GM21528 (cell line): ENCODE results near the gene PYCR2.
"Not testable (repeated sequence)": the region's sequence is repeated elsewhere in the genome, so short reads cannot be mapped to it uniquely, and the experiment has no call there.

Experiments
- ATAC-seq: cut with Tn5 transposase; IDR thresholded peaks from one replicate; pipeline ENCODE4 v1.9.1; 2021; ENCODE audit warnings: mild to moderate bottlenecking, moderate library complexity; ENCODE audit not compliant: unreplicated experiment, low FRiP score

The PYCR2 gene

DNA sequence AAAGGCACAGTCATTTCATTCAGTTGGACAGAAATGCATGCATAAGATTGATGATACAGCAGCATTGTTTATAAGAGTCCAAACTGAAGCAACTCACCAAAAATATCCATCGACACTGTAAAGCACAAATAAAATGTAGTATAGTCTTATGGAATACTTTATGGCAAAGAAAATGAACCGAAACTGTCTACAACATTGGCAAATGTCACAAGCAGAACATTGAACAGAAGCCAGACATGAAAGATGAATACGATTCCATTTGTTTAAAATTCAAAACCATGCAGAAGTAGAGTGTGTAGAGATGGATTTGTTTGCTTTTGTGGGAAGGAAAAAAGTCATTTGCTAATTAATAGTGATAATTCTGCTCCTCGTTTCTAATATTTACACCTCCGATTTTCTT, 27.6 kb downstream of the PYCR2 start:
- ATAC-seq: no peak

DNA sequence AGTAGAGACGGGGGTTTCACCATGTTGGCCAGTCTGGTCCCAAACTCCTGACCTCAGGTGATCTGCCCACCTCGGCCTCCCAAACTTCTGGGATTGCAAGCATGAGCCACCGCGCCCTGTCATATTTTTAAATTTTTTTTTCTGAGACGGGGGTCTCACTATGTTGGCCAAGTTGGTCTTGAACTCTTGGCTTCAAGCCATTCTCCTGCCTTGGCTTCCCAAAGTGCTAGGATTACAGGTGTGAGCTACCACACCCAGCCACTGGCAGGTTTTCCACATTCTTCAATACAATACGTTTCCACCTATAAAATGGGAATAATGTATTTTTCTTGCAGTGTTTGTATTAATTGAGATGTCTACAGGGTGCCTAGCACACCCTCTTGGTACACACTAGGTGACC, 31.7 kb downstream of the PYCR2 start:
- ATAC-seq: no peak

DNA sequence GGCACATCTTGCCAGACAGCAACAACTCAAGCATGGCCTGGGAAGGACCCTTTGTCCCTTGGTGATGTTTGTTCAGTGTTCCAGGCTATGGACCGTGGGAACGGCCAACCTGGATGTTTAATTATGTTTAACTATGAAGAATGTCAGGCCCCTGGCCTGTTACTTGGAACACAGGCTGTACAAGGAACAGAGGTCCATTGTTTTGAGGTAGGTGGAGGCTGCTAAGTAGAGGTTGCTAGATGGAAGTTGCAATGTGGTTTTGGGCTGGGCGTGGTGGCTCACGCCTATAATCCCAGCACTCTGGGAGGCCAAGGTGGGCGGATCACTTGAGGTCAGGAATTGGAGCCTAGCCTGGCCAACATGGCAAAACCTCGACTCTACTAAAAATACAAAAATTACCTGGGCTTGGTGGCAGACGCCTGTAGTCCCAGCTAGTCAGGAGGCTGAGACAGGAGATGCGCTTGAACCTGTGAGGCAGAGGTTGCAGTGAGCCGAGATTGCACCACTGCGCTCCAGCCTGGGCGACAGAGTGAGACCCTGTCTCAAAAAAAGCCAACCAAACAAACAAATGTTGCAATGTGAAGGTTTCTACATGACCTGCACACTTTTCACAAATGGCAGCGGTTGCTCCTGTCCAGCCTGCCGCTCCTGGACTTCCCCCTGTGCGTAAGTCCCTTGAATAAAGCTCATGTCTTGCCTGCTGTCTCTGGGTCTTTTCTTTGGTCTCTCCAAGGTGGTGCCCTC, 32.6 kb downstream of the PYCR2 start:
- ATAC-seq: no peak

DNA sequence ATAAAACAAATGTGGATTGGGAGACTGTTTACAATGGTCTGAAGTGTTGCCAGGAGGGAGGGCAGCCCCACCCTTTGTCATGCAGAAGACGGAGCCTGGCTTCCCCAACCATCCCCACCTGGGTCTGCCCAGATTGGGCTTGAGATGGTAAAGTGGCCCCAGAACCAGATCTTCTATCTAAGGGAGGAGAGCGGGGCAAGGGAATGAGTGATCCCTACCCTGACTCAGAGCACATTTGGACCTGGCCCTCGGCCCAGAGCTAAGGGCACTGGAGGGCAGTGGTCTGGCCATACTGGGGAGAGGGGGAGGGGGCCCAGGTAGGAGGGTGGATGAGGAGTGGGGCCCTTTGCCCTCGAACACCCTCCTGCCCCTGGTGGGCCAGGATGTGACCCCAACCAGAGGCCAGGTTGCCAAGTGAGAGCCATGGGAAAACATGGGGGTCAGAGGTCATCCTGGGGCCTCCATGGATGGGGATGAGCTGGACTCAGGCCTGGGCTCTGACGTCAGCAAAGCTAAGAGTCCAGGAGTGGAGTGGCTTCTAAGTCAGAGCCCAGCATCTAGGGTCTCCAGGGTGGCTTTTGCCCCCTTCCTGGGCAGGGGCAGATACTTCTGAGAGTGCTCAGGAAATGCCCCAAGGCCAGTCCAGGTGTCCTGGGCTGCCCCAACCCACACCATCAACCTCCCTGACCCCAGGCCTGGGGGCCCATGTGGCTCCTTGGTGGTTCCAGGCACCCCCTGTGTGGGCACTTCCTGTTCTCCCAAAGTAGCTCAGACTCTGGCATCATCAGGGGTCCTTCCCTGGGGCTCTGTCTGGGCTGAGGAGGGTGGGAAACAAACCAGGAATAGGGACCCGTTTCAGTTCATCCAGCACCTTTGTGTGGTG, 33.5 kb downstream of the PYCR2 start:
- ATAC-seq: no peak

DNA sequence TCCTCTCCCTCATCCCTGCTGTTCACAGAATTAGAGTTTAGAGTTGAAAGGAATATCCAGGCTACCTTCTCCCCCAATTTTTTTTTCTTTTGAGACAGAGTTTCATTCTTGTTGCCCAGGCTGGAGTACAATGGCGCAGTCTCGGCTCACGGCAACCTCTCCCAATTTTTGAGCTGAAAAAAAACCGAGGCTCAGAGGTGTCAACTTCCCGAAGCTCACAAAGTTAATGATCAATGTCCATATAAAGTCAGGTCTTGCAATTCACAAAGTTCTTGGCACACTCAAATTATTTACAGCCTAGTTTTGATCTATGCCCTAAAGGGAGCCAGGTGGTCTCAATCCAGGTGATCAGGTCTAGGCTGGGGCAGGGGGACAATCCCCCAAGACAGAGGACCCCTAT, 34.3 kb downstream of the PYCR2 start:
- no peak for ATAC-seq

DNA sequence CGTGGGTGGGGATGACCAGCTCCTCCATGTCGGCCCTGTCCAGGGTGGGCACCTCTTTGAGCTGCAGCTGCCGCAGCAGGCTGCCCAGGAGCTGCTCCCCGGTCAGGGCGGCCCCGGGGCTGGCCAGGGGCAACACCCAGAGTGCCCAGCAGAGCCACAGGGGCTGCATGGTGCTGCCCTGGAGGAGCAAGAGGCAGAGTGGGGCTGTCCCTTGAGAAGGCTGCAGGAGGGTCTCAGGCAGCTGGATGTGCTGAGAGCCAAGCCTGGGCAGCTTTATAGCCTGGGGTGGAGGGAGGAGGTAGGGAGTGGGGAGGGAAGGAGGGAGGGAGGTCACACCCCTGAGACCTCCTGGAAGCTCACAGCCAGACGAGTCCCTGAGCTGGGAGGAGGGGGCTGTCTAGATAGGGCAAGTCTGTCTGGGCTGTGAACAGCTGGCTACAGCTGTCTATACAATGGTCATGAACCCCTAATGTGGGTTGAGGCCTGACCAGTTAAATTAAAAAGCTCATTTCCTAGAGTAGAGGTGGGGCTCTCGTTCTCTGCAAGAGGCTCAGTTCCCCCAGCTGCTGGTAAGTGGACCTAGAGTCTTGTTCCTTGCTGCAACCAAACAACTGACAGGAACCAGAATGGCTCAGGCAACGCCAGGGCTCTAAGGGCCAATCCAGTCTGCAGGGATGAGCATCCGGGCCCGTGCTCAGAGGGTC, 35.0 kb downstream of the PYCR2 start, which contains the start of gene LEFTY1:
Gene LEFTY1 (minus strand): TSS at position 249 of the 704 bp plus-strand sequence. CDS start 80 bp downstream, at position 169.
- ATAC-seq: no peak

DNA sequence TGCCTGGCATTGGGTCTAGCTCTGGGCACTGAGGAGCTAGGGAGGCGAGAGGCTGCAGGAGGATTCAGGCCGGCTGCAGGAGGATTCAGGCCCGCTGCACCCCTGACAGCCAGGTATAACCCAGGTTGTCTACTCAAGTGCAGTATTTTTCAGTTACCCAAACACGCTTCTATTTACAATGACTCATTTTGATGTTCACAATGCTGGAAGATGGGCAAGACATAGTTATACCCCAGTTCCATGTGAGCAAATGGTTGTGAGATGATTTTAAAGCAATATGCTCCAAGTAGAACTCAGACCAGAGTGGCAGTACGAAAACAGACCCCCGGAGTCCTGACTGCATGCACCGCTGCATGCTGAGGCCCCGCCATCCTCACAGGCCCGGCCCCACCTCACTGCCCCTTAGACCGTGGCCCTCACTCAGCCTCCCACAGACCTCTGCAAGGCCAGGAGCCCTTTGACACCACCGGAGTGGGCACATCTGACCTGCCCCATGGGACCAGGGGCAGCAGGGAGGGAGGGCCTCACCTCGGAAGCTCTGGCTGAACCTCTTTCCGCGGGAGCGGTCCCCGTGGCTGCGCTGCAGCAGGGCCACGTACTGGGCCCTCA, 35.7 kb downstream of the PYCR2 start:
- ATAC-seq: no peak

DNA sequence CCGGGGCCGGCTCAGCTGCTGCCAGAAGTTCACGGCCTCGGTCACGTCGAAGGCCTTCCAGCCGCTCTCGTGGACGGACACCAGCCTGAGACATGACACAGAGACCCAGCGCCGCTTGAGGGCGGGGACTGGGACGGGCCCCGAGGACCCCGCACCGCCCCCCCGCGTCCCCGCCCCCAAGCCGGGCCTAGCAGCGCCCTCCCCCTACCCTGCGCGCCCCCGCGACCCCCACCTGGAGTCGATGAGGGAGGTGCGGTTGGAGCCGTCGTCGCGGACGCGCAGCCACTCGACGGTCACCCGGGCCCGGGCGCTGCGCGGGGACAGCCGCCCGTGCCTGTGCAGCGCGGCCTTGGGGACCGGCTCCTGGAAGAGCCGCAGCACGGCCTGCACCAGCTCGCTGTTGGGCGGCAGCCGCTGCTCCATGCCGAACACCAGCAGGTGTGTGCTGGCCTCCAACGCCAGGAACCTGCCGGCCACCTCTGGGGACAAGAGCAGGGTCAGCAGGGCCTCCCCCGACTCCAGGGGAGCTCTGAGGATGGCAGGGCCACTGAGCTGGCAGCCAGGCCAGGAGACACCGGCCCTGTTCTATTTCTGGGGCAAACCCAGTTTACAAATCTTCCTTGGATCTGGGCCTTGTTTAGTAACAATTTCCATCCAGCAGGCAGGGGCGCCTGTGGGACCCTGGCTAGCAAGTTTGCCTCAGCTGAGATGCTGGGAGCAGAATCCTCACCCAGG, 36.3 kb downstream of the PYCR2 start:
- not testable (repeated sequence) for ATAC-seq

DNA sequence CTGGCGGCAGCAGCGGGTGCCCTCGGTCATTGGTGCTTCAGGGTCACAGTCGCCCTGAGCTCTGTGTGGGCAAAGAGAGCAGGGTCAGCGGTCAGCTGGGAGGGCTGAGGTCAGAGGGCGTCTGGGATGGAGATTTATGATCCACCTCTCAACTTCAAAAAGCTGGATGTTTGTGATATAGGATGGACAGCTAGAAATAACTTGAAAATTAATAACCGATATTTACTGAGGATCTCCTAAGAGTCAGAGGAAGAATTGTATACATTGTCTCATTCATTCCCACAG, 37.1 kb downstream of the PYCR2 start:
- ATAC-seq: no peak

DNA sequence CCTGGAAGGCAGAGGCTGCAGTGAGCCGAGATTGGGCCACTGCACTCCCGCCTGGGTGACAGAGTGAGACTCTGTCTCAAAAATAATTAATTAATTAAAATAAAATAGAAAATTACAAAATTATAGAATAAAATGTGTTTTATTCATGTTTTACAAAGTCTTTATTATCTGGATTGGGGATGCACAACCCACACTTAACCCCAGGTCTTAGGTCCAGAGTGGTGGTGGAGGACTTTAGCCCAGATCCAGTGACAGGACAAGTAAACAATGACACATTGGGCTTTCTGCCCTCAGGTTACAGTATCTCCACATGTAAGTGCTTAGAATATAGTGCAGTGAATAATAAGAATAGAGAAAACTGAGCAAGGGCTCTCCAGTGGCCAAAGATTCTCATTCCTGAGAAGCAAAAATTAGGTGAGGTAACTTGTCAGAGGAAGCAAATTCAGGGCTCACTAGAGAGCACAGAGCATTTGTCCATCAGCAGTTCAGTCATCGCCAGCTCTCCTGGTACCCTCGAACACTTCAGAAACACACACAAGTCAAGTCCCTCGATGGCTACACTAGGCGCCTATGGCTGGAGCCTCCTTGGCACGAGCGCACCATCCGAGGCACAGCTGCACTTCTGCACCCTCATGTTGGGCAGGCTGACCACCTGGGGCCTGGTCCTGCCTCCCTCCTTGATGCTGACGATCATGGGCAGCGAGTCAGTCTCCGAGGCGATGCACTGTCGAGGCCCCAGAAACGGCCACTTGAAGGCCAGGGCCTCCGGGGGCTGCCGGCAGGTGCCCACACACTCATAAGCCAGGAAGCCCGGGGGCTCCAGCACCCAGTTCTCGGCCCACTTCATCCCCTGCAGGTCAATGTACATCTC, 37.7 kb downstream of the PYCR2 start:
- no peak for ATAC-seq

DNA sequence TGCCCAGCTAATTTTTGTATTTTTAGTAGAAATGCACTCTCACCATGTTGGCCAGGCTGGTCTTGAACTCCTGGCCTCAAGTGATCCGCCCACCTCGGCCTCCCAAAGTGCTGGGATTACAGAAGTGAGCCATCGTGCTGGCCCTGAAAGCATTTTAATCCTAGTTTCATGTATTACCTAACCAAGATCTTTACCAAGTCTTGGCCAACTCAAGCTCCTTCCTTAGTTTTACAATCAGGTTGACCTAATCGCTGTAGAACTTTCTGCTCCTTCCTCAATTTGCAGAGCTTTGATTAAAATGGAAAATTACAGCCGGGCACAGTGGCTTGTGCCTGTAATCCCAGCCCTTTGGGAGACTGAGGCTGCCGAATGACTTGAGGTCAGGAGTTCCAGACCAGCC, 38.7 kb downstream of the PYCR2 start:
- ATAC-seq: no peak

DNA sequence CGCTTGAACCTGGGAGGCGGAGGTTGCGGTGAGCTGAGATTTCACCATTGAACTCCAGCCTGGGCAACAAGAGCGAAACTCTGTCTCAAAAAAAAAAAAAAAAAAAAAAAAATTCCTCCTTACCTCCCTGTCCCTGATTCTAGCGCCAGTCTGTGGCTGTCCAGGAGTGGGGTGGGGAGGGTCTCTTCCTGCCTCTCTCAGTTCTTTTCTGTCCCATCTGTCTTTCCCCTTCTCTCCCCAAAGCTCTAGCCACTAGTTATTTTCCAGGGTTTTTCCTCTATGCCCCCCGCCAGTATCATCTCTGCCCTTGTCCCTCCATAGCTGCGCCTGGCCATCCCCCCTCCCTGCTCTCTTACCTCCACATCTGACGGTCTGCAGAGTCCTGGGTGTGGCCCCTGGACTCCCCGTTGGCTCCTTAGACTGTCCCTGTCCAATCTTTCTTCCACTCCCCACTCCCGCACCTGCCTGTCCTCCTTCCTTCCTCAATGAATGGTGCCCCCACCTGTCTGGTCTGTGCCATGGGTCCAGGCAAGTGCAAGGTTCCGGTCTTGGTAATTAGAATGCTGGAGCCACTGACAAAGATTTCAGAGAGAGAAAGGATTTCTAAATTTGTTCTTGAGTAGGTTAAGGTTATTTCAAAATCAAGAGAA, 40.3 kb downstream of the PYCR2 start:
- ATAC-seq: no peak

DNA sequence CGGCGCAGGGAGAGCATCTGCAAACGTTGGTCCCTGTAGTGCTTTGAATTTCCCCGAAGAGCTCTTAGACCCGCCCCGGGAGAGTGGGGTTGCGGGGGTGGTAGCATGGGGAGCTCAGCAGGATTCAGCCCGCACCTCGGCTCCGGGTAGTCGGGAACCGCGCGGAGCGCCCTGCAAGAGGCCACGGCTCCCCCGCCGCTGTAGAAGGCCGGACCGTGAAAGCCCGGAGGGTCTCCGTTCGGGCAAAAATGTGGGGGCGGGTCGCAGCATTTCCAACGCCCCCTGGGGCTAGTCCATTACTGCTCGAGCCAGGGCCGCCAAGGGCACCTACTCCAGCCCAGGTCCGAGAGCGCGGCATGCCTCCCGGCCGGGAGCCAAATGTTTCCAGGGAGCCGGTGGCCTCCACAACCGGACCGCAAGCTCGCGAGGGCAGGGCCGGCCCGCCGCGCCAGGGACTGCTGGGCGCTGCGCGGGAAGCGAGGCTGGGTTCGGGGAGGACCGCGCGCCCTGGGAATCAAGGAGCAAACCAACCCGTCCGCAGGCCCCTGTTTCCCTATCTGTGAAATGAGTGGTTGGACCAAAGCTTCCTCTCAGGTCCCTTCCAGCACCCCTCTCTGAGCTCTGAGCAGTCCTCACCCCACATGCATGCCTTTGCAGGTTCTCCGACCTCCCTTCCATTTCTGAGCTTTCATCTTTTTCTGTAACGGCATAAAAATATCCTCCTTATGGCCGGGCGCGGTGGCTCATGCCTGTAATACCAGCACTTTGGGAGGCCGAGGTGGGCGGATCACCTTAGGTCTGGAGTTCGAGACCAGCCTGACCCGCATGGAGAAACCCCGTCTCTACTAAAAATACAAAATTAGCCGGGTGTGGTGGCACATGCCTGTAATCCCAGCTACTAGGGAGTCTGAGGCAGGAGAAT, 41.1 kb downstream of the PYCR2 start:
- ATAC-seq: peak; percentile 44

DNA sequence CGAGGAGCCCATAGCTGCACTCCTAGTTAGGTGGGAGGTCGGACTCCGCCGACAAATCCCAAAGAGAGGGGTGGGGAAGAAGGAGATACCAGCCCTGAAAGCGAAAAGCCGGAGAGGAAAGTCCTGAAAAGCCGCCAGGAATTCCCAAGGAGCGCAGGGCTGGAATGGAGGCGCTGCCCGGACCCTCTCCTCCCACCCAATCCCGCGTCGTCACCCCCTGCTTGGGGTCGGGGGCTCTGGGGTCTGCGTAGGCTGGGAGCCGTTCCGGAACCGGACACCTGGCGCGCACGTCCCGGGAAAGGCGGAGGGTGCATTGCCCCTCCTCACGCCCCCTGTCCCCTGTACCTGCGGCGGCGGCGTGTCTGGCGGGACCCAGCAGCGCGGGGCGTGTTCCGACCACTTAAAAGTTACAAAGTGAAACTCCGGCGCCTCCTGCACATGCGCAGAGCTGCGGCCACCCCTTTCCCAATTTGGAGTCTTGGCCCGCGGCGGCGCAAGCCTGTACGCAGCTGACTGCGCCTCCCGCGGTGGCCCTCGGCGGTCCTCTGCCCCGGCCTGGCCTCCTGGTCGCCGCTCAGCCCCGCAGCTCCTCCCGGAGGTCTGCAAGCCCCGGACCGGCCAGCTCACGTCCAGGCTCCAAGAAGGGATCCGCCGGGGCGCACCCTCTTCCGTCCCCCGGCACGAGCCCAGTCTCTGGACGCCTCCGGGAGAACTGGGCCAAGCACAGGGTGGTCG, 41.9 kb downstream of the PYCR2 start, which contains the start of gene TMEM63A:
Gene TMEM63A (minus strand): TSS at position 422 of the 735 bp plus-strand sequence. CDS start 4,800 bp downstream, outside the sequence.
- peak; percentile 74 for ATAC-seq

DNA sequence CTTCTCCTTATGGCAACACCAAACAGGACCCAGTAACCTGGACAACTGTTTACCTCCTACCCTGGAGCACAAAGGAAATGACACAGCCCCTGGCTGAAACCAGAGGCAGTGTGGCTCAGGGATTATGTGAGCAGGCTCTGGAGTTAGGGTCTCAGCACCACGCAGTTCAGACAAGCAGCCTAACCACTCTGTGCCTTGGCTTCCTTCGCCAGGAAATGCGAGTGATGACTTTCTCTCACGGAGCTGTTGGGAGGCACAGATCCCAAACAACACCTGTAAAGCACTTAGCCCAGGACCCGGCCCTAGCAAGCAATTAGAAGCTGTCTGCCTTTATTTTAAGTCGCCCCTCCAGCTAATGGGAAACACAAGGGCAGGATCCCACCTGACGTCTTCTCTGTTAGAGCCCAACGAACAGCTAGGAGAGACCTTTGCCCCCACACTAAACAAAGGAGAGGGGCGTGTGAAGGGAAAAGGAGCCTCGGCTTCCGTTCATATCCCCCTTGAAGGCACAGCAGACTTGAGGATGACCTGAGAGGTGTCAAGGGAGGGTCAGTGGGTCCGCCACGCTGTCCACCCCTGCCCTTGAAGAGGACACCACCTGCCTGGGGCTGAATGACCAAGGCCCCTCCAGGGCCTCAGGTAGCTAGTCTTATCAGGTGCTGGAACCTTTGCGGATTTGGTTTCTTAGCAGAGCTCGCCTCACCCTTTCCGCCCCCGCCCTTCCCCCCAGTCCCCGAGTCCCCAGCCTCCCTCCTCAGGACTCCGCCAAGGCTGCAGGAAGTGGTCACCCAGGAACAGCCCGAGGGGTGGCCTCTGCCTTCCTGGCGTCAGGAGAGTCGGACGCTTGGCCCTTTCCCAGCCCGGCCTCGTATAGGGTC, 42.7 kb downstream of the PYCR2 start:
- no peak for ATAC-seq

DNA sequence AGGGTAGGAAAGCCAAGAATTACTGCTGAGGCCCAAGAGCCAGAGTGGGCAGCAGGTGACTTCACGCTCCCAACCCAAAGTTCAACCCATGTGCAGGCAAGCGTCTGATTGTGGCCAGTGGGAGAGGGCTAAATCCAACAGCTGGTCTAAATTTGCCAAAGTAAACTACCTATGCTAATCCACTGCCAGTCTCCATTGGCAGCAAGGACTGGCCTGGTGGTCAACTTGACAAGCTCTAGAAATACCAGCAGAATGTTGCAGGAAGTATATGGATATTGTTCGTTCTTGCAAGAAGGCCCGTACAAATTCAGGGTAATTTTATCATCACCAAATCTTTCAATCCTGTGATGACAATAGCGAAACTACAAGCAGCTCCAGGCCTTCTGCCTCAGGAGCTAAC, 43.4 kb downstream of the PYCR2 start:
- ATAC-seq: no peak
